NCI-H226 (cell line): ENCODE measurements around the gene TTC21A.
"Not testable (repeated sequence)": the region's sequence is repeated elsewhere in the genome, so short reads cannot be mapped to it uniquely, and the experiment has no call there.

ENCODE experiments used
- DNase-seq: peaks from one replicate; pipeline ENCODE4 v3.0.0-alpha.2; 2015

Gene TTC21A

DNA sequence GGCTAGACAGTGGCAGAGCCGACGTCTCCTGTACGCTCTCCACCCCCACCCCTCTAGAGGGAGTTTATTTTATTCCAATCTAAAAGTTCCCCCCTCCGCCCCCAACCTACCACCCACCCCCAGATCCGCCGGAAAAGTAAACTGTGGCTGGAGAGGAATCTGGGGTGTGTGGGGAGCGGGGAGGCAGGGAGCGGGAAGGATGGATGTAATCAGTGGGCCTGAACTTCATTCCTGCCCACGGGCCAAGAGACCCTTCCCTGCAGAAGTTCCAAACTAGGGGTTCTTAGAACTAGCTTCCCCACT lies 46.4 kb downstream of the TTC21A start:
- no peak for DNase-seq

DNA sequence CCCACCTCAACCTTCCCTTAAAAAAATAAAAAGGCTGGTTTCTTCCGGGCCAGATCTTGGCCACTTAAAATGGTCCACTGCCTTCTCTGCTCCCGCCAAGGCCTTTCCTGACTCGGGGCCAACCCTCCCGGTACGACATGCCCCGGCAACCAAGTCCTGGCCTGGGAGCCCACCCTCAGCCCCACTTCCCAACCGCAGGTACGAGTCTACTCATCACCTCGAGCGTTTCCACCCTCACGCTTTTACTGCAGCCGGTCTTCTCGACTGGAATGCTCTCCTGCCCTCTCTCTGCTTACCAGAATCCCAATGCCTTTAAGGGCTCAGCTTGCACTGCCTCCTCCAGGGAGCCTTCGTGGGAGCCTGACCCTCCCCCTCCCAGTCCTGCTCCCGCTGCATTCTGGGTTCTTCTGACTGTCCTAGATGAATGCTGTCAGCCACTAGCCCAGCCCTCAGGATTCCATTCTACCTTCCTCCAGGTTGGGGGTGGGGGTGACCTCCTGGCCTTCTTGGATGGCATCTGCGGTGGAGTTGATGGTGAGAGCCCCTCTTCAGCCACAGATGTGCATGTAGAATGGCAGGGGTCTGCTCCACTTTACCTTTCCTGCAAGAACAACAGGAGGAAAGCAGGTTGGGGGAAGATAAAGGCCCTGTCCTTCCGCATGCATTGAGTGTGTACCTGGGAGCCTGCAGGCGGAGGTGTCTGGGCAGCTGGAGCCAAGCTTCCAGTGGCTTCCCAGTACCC lies 47.0 kb downstream of the TTC21A start:
- DNase-seq, result peak; percentile 41

DNA sequence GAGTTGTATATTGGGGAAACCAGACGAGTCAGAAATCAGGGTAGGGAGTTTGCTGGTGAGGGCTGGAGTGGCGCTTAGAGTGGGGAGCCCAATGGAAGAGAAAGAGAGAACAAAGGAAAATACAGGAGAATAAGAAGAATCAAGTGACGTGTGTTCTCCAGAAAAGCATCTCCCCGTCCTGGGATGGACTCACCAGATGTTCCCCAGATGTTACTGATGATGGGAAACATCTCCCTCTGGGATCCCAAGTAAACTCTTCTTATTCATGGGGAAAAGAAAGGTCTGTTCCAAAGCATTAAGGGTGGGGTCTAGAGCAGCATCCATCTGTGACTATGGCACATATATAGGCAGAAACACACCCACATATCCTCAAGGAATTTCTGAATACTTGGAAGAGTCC lies 48.9 kb downstream of the TTC21A start:
- no peak for DNase-seq

DNA sequence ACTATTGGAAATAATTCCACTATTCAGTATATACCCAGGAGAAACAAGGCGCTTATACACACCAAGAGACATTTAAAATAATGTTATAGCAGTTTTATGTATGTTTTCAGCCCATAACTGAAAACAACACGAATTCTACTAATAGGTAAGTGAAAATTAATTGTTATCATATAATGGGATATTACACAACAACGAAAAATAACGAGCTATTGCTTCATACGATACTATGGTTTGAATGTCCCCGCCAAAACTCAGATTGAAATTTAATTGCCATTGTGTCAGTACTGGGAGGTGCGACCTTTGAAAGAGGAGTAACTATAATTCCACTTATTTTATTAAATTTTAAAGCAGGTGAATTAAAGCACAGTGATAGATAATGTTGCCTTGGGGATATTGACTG lies 49.9 kb downstream of the TTC21A start:
- DNase-seq, result no peak

DNA sequence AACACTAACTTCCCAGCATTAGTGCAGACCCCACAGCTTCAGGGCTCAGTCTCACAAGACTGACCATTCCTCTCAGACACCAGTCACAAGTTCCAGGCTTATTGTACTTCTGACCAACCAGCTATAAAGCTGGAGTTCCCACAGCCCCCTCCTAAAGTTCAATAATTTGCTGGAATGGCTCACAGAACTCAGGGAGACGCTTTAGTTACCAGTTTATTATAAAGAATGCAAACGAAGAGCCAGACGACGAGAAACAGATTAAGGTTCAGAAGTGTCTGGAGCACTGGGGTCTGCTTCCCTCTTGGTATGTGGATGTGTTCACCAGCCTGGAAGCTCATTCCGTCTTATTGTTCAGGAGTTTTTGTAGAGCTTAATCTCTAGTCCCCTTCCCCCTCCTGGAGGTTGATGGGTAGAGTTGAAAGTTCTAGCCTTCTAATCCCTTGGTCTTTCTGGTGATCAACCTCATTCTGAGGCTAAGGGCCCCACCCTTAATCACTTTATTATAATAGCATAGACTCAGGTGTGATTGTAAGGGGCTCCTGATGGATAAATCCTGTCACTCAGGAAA lies 50.8 kb downstream of the TTC21A start:
- no peak for DNase-seq

DNA sequence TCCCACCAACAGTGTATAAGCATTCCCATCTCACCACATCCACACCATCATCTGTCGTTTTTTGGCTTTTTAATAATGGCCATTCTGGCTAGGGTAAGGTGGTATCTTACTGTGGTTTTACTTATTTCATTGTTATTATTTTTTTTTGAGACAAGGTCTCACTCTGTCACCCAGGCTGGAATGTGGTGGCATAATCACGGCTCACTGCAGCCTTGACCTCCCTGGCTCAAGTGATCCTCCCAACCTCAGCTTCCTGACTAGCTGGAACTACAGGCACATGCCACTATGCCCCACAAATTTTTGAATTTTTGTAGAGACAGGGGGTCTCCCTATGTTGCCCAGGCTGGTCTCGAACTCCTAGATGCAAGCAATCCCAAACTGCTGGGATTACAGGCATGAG lies 56.9 kb downstream of the TTC21A start:
- DNase-seq, result no peak

DNA sequence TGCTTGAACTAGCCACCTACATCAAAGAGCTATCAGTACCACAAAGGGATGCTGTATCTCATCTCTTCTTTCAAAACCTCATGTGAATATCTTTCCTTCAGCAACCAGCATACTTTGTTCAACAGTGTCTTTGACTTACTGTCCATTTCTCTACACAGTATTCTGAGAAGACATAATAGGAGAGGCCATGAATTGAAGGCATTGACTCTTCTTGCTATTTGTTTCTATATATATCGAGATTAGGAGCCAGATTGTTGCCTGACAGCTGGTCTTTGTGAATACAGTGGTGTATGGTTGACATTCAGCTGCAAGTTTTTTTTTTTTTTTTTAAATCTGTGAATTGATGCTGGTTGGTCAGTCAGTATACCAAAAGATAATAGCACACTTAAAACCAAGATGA lies 58.0 kb downstream of the TTC21A start:
- DNase-seq, result no peak

DNA sequence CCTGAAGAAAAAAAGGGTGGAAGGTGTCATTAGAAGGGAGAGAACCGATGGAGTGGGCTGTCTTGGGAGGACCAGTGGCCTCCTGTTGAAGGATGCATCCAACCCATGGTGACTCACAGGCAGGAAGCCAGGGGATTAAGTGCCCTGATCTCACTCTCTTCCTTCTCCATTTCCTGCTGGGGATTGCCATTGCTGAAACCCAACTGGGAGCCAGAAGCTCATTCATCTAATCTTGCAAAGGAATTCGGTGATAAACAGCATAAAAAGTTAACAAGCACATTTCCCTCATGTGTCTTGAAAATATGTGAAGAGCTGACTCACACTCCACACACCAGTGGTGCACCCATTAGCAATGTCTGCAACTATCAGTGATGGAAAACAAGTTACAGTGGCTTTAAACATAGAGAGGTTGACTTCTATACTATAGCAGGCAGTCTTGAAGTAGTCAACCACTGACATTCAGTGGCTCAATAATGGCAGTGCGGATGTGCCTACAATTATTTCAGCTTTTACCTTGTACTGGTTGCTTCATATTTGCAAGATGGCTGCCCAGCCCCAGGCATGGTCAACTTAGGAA lies 58.7 kb downstream of the TTC21A start:
- peak; percentile 97 for DNase-seq

DNA sequence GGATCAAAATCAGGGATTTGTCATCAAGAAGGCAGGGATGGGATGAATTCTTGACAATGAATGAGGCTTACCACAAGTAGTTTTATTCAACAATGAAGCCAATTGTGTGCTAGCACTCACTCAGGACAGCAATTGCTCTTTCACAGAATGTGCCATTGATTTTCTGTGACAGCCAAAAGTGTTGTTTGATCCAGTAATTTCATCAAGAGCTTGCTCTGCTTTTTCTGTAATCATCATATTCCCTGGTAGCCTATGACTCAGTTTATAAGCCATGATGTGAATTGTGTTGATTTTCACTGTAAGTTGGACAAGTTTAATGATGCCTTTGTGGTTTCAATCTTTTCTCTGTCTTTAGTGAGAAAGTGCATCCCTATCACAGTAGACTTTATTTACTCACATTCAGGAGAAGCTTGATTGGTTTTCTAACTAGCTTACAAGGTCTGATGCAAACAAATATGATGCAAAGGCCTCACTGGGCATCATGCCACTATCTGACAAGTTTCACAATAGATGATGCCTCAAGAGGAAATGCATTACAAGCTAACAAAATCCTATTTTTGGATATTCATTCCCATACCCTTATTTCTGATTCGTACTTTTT lies 59.6 kb downstream of the TTC21A start:
- peak; percentile 74 for DNase-seq

DNA sequence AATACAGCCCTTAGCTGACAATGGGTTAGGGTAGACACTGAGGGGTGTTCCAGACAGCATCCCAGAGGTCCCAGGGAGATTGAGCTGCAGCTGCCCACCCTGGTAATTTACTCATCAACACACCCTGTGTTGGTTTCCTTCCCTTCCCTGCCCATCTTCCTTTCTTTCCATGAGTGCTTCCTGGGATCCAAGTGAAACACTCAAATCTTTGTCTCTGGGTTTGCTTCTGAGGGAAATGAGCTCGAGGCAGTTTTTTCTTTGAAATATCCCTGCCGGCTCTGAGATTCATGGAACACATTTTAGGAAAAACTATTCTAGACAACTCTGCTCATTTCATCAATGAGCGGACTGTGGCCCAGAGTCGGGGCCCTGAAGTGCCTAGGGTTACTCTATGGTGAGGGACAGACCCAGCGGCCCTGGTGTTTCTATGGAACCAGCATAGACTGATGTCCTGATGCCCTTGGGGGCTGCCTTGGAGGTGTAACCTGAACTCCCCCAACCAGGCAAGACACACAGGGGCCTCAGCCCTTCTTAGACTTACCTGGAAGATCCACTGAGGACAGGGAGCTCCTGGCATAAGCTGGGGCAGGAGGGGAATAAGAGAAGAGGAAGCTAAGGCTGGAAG lies 60.8 kb downstream of the TTC21A start:
- DNase-seq, result no peak

DNA sequence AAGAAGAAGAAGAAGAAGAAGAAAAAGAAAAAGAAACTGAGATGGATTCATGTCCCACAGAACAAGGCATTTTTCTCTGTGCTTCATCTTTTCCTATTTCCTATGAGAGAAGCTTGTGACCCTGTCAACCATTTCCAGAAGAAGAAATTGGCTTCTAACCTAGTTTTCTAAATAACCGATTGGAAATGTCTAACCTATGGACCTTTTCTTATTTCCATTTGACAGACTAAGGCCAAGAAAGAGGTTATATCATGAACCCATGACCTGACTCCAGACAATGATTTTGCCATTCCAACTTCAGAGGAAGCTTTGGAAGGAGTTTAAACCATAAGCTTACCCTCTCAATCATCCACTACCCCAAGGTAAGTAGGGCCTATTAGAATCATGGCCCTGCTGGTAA lies 62.2 kb downstream of the TTC21A start:
- DNase-seq, result no peak

DNA sequence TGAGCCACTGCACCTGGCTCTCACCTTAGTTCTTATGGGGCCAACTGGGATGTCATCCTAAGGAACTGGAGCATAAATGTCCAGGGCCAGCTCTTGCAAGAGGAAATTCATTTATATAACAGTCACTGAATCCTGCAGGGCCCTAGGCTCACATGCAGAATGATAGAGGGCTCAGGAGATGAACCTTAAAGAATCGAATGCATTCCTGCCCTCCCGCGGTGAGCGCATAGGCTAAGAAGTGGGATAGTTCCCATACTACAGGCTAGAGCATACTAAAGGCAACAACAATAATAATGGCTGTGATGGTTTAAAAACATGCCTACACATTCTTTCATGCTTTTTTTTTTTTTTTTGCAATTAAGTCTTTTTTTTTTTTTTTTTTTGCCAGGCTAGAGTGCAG lies 63.0 kb downstream of the TTC21A start:
- no peak for DNase-seq

DNA sequence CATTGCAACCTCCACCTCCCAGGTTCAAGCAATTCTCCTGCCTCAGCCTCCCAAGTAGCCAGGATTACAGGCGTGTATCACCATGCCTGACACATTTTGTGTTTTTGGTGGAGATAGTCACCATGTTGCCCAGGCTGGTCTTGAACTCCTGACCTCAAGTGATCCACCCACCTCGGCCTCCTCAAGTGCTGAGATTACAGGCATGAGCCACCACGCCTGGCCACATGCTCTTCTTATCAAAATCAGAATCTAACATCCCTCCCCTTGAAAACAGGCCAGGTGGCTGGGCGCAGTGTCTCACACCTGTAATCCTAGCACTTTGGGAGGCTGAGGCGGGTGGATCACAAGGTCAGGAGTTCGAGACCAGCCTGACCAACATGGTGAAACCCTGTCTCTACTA lies 63.4 kb downstream of the TTC21A start:
- not testable (repeated sequence) for DNase-seq

DNA sequence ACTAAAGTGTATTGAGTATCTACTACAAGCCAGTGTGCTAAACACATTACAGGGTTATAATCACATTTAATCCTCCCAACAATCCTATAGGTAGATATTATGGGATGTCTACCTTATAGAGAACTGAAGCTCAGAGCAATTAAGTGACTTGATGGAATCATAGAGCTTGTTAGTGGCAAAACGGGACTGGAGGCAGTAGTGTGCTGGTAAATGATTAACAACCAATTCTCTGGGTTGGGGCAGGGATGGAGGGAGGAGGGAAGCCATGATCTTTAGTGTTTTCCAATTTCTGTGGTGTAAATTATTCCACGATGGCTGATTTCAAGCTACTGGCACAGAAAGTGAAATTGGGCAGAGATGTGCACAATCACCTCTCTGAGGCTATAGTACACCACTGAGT lies 64.4 kb downstream of the TTC21A start:
- no peak for DNase-seq

DNA sequence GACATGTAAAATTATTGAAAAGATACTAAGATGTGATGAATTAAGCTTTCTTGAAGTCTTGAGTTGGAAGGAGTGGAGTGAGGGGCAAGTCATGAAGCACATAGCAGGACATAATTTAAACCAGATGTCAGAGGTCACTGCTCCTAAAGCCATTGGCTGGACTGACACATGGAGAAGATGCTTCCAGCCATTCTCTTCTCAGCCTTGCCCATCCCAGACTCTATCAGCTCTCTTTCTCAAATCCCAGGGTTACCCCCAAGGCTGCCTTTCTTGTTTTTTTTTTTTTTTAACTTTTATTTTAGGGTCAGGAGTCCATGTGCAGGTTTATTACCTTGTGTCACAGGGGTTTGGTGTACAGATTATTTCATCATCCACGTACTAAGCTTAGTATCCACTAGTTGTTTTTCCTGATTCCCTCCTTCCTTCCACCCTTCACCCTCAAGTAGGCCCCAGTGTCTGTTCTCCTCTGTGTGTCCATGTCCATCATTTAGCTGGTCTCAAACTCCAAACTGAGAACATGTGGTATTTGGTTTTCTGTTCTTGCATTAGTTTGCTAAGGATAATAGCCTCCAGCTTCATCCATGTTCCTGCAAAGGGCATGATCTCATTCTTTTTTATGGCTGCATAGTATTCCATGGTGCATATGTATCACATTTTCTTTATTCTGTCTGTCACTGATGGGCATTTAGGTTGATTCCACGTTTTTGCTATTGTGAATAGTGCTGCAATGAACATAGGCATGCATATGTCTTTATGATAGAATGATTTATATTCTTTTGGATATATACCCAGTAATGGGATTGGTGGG lies 66.0 kb downstream of the TTC21A start:
- DNase-seq, result no peak

DNA sequence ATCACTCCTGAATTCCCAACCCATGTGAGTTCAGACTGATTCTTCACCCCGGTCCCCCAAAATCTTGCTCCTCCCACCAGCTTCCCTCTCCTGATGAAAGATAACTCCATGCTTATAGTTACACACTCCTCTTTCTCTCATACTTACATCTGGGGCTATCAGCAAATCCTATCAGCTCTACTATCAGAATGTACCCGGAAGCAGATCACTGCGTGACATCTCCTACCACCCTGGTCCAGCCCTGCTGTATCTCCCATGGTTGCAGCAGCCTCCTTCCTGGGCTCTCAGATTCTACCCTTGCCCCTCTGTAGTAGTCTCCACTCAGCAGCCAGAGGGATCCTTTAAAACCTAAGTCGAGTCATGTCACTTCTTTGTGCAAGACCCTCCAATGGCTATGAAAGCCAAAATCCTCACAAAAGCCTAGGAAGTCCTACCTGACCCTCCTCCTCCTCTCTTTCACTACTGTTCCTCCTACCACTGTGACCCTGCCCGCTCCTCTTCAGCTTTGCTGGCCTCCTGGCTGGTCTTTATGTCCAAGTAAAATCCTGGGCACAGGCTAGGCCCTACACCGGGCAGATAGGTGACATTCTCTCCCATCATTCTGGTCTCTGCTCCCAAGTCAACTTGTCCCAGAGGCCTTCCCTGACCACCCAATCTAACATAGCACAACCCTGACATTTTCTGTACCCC lies 68.7 kb downstream of the TTC21A start:
- no peak for DNase-seq

DNA sequence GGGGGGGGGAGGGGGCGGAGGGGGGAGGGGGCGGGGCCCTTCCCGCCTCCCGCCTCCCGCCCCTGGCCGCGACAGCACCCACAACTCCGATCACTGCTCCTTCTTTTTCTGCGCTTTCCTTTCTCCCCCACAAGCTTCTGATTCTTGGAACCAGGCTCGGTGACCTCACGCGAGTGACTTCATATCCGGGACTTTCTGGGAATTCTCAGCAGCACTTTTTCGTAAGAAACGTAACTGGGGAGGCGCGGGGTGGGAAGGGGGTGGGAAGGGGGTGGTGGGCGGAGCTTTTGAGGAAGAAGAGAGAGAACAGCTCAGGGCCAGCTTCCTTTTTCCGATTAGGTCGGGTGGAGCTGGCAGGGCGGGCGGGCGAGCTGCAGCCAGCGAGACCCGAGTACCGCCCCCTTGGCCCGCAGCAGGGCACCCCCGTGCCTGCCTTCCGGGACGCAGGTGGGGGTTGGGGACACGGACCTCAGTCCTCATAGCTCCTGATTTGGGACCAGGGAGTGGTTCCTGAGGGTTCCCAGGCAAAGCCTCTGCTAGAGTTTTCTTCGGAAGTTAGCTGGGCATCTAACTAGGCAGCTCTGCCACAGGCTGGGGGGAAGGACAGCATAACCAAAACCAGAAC lies 70.3 kb downstream of the TTC21A start:
- DNase-seq, result peak; percentile 87

DNA sequence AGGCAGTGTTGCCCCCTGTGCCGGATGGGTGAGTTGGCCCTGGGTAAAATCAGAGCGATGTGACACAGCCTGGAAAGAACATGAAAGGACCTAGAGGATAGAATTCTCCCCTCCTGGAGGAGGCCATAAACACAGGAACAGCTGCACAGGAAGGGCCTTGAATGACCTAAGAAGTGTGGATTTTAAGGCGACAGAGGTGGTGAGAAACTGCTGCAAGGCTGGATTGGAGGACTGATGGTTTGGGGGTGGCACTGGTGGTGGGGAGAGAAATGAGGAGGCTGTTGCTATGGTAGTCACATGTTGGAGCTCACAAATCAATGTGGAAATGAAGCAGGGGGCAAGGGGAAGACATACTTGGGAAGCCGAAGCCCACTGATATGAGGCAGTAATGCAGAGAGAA lies 71.1 kb downstream of the TTC21A start:
- no peak for DNase-seq

DNA sequence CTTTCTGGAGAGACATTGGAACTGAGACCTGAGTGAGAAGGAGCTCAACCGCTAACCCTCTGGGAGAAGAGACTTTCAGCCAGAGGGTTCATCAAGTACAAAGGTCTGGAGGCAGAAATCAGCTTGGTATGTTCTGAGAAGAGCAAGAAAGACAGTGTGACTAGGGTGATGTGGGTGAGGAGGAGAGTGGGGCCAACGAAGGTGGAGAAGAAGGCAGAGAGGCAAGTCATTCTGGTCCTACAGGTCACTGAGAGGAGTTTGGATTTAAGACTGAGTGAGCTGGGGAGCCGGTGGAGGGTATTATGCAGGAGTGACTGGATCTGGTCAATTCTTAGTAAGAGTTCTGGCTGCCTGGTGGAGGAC lies 72.7 kb downstream of the TTC21A start:
- no peak for DNase-seq

DNA sequence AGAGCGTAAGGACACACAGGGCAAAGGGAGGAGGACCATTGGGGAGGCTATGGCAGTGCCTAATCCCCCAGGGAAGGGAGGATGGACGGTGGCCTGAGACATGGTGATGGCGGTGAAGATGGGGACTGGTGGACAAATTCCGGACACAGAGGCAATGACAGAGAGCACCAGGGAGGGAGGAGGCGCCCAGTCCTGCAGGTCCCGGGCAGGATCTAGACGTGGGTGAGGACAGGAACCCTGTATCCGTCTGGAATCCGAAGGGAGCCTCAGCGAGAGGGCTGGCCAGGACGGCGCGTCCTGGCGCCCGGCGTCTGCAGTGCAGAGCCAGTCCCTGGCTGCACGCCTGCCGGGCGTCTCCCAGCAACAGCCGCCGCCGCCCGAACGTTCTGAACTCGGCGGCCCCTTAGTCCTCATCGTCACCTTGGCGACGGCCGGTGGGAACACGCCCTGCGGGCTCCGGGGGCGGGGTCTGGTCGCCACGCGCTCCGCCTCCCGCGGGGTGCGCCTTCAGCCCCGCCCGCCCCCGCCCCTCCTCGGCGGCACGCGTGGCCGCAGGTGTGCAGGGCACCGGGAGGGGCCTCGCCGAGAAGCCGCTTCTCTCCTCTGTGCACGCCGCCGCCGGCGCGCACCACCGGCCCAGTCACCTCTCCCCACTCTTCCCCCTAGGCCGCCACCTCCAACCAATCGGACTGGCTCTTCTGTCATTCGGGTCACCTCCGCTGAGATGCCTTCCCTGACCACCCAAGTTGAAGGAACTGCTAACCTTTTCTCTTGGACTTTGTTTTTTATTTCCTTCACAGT lies 73.3 kb downstream of the TTC21A start:
- DNase-seq, result peak; percentile 80
